Stimulated activated CD4-positive, alpha-beta T cell treated with anti-CD3 and anti-CD28 coated beads, TNF-alpha, amount 100 ng/mL, for 24 hours (primary cell): ENCODE results near the gene KIF4B.

Experiments
- DNase-seq, 3 experiments: peaks; one replicate each; pipeline ENCODE4 v3.0.0-alpha.2; 2020; ENCODE audit warnings: low read depth in 3 of 3

Gene KIF4B

GRCh38 chr5:155056644-155057269, 43.2 kb downstream of the KIF4B start:
- no peak for DNase-seq

GRCh38 chr5:155057626-155058025, 44.1 kb downstream of the KIF4B start:
- no peak for DNase-seq

- no peak for DNase-seq
Observed at GRCh38 chr5:155064580-155064979, 51.0 kb downstream of the KIF4B start.

GRCh38 chr5:155066886-155067595, 53.5 kb downstream of the KIF4B start:
- DNase-seq, result no peak
